Measurements from ENCODE around the gene PTS.

DNA sequence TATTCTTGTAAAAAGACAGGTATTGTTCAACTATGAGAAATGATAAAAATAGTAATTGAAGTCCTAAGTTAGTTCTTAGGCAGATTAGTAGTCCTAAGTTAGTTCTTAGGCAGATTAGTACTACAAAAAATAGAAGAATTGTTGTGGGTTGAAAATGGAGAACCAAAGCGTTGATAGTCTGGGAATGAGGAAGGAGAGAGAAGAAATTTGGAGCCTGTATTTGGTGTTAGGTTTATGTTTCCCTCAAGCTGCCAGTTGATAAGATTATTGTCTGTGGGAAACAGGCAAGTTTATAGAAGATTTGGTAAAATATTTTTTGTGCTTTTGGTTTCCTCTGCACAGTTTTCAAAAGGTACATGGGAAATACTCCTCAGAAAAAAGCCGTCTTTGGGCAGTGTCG lies 47.3 kb upstream of the PTS start:
- TF ChIP-seq, protein P1, sequence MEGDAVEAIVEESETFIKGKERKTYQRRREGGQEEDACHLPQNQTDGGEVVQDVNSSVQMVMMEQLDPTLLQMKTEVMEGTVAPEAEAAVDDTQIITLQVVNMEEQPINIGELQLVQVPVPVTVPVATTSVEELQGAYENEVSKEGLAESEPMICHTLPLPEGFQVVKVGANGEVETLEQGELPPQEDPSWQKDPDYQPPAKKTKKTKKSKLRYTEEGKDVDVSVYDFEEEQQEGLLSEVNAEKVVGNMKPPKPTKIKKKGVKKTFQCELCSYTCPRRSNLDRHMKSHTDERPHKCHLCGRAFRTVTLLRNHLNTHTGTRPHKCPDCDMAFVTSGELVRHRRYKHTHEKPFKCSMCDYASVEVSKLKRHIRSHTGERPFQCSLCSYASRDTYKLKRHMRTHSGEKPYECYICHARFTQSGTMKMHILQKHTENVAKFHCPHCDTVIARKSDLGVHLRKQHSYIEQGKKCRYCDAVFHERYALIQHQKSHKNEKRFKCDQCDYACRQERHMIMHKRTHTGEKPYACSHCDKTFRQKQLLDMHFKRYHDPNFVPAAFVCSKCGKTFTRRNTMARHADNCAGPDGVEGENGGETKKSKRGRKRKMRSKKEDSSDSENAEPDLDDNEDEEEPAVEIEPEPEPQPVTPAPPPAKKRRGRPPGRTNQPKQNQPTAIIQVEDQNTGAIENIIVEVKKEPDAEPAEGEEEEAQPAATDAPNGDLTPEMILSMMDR (IDR thresholded peaks at IDR 0.05; ENCODE audit: insufficient read depth, low read depth, low read length) = no peak
- no peak for TF ChIP-seq EZH2 (IDR thresholded peaks at IDR 0.05; ENCODE audit: insufficient read depth, low read length)
